ENCODE measurements around the gene ALG2.
A peak's percentile ranks its signal among the peaks of the same experiment; 100 is the strongest.

ALG2 gene

GRCh38 chr9:99190597-99191283, 31.0 kb downstream of the ALG2 start:
- no peak for DNase-seq (ENCODE audit: low read depth in 2 of 2)

- DNase-seq (ENCODE audit: low read depth in 2 of 2) = no peak
Measured at GRCh38 chr9:99189887-99190596, 31.7 kb downstream of the ALG2 start.

DNA sequence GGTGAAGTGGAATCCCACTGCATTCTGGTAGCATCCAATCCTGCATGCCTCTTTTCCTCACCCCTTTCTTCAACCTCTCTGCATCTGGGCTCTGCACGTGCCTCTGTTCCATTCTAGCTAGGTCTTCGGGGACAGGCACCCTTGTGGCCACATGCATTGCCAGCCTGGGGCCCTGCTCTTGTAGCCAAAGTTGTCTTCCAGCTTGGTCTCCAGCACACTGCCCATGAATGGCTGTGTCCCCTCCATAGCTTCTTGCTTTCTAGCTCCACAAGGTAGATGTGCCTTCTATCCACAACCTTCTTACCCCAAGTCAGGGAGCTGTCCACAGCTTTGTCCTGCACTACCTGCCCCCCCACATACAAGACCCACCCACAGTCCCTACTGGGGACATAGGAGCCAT, 32.6 kb downstream of the ALG2 start:
- no peak for DNase-seq (ENCODE audit: low read depth in 2 of 2)

DNA sequence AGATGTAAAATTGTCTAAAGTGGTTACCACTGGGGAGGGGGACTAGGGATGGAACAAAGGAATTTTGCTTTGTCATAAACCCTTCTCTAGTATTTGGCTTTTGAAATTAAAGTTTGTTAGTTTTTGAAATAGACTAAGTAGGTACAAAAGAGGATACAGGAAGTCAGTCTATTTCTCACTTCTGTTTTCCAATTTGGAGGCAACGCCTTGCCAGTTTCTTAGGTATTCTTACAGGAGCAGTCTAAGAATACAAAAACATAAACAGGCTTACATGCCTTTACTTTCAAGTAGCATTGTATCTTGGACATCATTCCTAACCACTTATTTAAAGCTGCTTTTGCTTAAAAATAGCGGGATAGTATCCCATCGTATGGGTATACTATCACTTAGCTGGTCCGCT, 34.4 kb downstream of the ALG2 start:
- DNase-seq (ENCODE audit: low read depth in 2 of 2) = no peak

DNA sequence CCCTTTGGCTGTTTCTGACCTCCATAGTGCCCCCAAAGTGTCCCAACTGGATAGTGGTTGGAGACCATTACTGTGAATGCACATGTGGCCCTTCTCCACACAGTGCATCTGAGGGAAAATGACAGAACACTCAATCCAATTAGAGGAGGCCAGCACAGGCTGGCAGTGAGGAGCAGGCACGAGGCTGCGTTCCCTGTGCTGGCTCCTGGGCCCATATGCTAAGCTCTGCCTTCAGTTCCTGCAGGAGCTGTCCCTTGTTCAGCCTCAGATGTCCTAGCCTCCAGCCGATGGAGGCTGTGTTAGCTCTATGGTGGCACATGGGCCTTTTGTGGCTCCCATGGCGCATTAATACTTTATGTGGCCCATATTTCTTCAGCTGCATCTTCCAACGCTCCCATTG, 35.8 kb downstream of the ALG2 start:
- no peak for DNase-seq (ENCODE audit: low read depth in 2 of 2)

DNA sequence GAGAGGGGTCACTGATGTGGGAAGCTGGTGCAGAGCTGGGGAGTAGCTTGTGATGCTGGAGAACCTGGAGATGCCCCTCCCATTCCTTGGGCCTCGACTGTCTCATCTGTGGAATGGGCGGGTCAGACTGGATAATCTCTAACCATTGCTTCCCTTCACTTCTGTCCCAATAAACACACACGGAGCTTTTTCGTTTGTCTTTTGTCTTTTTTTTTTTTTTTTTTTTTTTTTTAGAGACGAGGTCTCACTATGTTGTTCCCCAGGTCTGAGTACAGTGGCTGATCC, 36.5 kb downstream of the ALG2 start:
- no peak for DNase-seq (ENCODE audit: low read depth in 2 of 2)

- peak; percentile 65 to 72 for DNase-seq (ENCODE audit: low read depth in 2 of 2)
Measured at GRCh38 chr9:99184475-99185347, 37.0 kb downstream of the ALG2 start.

GRCh38 chr9:99184110-99184474, 37.6 kb downstream of the ALG2 start:
- no peak for DNase-seq (ENCODE audit: low read depth in 2 of 2)

- no peak for DNase-seq (ENCODE audit: low read depth in 2 of 2)
Measured at GRCh38 chr9:99183616-99184015, 38.1 kb downstream of the ALG2 start.

DNA sequence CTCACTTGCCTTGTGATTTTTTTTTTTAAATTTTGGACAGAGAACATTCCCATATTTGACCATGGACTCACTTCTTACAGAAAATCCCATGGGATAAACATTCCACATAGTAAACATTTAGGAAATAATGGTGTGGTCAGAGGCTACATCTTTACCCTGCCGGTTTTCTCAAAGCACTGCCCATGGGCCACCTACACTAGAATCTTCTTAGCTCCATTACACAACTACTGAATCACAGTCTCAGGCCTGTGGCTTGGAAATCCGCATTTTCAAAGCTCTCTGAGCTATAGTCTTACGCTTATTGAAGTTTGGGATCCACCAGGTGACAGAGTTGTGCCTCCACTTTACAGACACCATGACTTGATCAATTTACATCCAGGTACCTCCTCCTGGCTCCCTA, 39.4 kb downstream of the ALG2 start:
- DNase-seq (ENCODE audit: low read depth in 2 of 2) = no peak

DNA sequence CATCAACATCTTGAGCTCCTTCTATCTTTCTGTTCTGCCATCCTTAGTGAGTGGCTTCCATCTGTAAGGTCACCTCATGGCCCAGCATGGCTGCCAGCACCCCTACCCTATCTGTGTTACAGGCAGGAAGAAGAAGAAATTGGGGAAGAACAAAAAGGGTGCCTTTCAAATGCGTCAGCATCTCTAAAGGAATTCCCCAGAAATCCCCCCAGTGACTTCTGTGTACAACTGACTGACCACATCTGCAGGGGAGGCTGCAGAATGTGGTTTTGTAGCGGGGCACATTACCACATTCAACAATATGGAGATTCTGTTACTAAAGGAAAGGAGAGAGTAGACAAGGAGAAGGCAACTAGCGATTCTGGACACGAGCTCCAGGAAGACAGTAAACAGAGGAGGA, 40.1 kb downstream of the ALG2 start:
- DNase-seq (ENCODE audit: low read depth in 2 of 2) = peak in 1 of 2 donors; percentile 8

GRCh38 chr9:99181206-99181605, 40.5 kb downstream of the ALG2 start:
- DNase-seq (ENCODE audit: low read depth in 2 of 2) = no peak

- no peak for DNase-seq (ENCODE audit: low read depth in 2 of 2)
Measured at GRCh38 chr9:99180662-99181061, 41.1 kb downstream of the ALG2 start.

DNA sequence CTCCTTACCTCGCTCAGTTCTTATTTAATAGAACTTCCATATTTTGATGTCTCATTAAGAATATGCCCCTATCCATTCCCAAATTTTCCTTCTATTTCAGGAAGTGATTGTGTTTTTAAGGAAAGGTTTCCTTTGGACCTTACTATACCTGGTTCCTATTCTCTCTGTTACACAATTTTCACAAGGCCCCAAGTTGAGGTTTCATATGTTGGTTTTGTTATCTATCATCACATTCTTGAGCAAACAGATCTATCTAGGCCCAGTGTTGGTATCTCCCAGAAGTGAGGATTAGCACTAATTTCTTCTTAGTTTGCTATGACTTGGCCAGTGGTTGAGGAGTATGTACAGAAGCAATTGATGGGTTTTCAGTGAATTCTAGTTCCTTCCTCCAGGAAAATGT, 41.5 kb downstream of the ALG2 start:
- no peak for DNase-seq (ENCODE audit: low read depth in 2 of 2)

DNA sequence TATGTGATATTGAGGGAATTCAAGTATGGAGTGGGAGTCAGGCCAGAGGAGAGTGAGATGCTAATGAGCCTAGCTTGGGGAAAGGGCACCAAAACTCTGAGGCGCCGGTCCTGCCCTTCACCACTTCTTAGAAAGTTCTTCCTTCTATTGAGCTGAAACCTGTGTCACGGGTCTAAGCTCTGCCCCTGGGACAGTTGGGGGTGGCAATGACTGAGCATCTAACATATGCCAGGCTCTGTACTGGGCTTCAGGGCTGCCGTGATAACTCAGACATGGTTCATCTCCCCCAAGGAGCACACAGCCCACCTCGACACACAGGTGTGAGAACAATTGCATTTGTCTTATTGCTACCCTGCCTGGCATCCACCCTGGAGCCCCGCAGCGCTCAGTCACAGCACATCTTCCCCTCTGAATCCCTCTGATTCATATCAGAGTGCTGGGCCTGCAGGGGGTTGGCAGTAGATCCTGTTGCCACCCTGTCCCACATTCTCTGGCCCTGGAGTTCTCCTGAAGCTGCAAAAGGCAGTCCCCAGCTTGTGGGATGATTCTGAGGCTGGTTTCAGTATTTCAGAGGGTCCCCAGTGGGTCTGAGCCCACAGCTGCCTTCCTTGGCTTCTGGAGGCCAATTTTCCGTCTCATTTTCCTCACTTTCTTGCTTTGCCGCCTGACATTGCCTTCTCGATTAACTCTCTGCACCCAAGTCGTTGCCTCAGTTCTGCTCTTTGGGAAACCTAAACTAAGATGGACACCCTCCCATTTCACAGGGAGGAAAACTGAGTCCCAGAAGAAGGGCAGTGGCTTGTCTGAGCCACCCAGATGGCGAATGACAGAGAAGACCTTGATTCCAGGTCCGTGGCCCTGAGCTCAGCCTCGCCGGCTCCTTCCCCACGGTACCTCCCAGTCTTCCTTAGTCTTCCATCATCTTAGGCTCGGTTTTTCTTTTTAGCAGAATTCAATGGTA, 42.5 kb downstream of the ALG2 start:
- no peak for DNase-seq (ENCODE audit: low read depth in 2 of 2)

DNA sequence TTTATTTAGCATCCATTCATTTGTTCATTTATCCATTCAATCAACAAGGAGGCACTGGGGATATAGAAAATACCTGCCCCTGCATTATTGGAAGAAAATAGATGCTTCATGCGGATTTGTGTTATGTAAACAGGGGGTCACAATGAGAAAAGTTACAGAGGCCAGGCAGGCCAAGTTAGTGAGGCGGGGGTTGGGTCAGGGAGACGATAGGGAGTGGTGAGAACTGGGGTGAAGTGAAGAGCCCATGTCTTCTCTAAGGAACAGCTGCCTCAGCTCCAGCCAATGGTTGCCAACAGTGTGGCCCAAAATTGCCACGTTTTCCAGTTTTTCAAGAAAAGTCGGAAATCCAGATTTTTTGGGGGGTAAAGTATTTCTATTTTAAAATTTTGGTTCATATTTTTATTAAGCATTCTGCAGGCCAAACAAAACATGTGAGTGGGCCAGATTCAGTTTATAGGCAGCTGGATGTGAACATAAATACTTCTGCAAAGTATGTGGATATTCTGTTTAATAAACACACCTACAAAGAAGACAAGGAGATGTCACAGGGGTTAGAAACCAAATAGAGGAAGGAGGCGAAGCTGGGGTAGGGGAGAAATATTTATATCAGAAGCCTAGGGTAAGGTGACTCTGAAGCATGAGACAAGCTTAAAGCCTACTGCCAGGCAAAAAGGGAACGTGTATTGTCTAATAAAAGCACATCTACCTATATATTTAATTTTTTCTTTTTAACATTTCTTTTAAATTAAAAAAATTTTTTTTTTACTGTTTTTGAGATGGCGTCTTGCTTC, 44.0 kb downstream of the ALG2 start:
- no peak for DNase-seq (ENCODE audit: low read depth in 2 of 2)

GRCh38 chr9:99176527-99177013, 45.2 kb downstream of the ALG2 start:
- DNase-seq (ENCODE audit: low read depth in 2 of 2) = no peak

DNA sequence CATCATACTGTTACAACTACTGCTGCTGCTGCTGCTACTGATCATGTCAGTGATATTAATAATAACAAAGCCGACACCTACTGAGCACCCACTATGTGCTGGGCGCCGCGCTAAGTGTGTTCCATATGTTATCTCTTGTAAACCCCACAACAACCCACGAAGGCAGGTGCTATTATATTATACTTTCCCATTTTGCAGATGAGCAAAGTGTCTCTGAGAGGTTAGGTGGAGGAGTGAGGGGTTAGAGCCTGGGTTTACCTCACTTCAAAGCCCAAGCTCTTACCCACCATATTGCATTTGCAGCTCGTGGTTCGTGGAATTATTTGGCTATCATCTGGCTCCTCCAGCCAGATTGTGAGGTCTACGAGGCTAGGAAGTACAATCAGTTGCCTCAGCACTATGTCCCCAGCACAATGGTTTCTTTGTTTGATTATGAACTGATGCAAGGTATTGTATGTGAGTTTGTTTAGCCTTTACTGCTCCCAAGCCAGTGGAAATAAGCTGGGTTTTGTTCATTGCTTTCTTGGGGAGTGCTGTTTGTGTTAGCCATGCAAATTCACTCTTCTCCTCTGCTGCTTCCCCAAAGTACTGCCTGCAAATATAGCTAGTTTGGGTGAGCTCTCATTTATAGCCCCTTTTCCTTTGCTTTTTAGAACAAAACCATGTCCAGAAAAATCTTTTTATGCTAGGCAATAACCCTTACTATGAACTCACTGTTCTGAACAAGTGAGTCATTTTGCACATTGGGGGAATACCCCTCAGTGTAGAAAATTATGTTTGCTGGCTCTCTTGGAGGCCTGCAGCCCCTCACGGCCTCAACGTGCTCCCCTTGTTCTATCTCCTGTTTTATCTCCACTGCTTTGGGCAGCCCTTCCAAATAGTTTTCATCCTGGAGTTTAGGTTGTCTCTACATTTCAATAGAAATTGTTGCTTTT, 47.9 kb downstream of the ALG2 start:
- DNase-seq (ENCODE audit: low read depth in 2 of 2) = no peak

Data from stimulated activated CD4-positive, alpha-beta T cell treated with anti-CD3 and anti-CD28 coated beads, Interleukin-15, amount 100 ng/mL, for 48 hours (primary cell).